ENCODE measurements around the gene TMEM108. TPM values are rescaled to one million over a fixed set of nuclear protein-coding genes. Genes with fewer than 3 reads are reported as not detected.

The TMEM108 gene
- total RNA-seq, 4 donors from 2014 or later, result 0.21 to 1.5 TPM; not detected in 2

GRCh38 chr3:133375403-133375745, 337.2 kb downstream of the TMEM108 start:
- H3K27me3 ChIP-seq, result no peaks in the 10 kb centered on the region
- H3K4me3 ChIP-seq, result no peak overlapping the region
- no peaks in the 10 kb centered on the region for H3K4me1 ChIP-seq
- no peaks in the 10 kb centered on the region for H3K9me3 ChIP-seq
- H3K36me3 ChIP-seq, result no peaks in the 10 kb centered on the region
- no peak for TF ChIP-seq EP300 (IDR thresholded peaks at IDR 0.05)
- no peak for DNase-seq (ENCODE audit: low spot score in 2 of 2)
- no peak overlapping the region for H3K27ac ChIP-seq

GRCh38 chr3:133376810-133377209, 338.6 kb downstream of the TMEM108 start:
- H3K4me1 ChIP-seq, result no peaks in the 10 kb centered on the region
- no peaks in the 10 kb centered on the region for H3K9me3 ChIP-seq
- no peak overlapping the region for H3K27ac ChIP-seq
- H3K36me3 ChIP-seq, result no peaks in the 10 kb centered on the region
- H3K27me3 ChIP-seq, result no peaks in the 10 kb centered on the region
- H3K4me3 ChIP-seq, result no peak overlapping the region
- TF ChIP-seq CTCF (IDR thresholded peaks at IDR 0.05) (no peak), EP300 (IDR thresholded peaks at IDR 0.05) (no peak), POLR2A (IDR thresholded peaks at IDR 0.05) (no peak)
- no peak for DNase-seq (ENCODE audit: low spot score in 2 of 2)
- WGBS, 2 donors, result 61 to 80% methylated on average over 6 of the region's 6 CpGs

- H3K4me3 ChIP-seq, result no peak overlapping the region
- 67 to 78% methylated on average over 3 of the region's 3 CpGs for WGBS, 2 donors
- no peaks in the 10 kb centered on the region for H3K27me3 ChIP-seq
- H3K4me1 ChIP-seq, result no peaks in the 10 kb centered on the region
- H3K36me3 ChIP-seq, result no peaks in the 10 kb centered on the region
- TF ChIP-seq CTCF (IDR thresholded peaks at IDR 0.05) (peak in 2 of 5 experiments; percentile 5 to 24), EP300 (IDR thresholded peaks at IDR 0.05) (no peak)
- no peak overlapping the region for H3K27ac ChIP-seq
- H3K9me3 ChIP-seq, result no peaks in the 10 kb centered on the region
- DNase-seq (ENCODE audit: low spot score in 2 of 2), result peak in 1 of 2 donors; percentile 17
Measured at GRCh38 chr3:133377396-133377795, 339.2 kb downstream of the TMEM108 start.

GRCh38 chr3:133379926-133380325, 341.7 kb downstream of the TMEM108 start:
- H3K36me3 ChIP-seq, result no peaks in the 10 kb centered on the region
- 85 to 95% methylated on average over 9 to 18 of the region's 19 CpGs for WGBS, 2 donors
- no peak for DNase-seq (ENCODE audit: low spot score in 2 of 2)
- H3K4me3 ChIP-seq, result no peak overlapping the region
- H3K9me3 ChIP-seq, result no peaks in the 10 kb centered on the region
- H3K27me3 ChIP-seq, result no peaks in the 10 kb centered on the region
- peaks cover 0 to 7% (median 0%) of the 10 kb centered on the region in 4 donors for H3K4me1 ChIP-seq
- no peak overlapping the region for H3K27ac ChIP-seq
- TF ChIP-seq POLR2A (IDR thresholded peaks at IDR 0.05) (no peak), CTCF (IDR thresholded peaks at IDR 0.05) (no peak)

- Histone ChIP-seq H3K9me3 (no peaks in the 10 kb centered on the region), H3K4me3 (no peak overlapping the region), H3K4me1 (peaks cover 0 to 7% (median 0%) of the 10 kb centered on the region in 4 donors), H3K36me3 (no peaks in the 10 kb centered on the region), H3K27me3 (no peaks in the 10 kb centered on the region), H3K27ac (no peak overlapping the region)
- TF ChIP-seq EP300 (IDR thresholded peaks at IDR 0.05), result no peak
- TF ChIP-seq POLR2A (IDR thresholded peaks at IDR 0.05), result no peak
- TF ChIP-seq CTCF (IDR thresholded peaks at IDR 0.05), result no peak
- WGBS, 2 donors, result 92 to 94% methylated on average over 15 to 16 of the region's 16 CpGs
- no peak for DNase-seq (ENCODE audit: low spot score in 2 of 2)
Measured at GRCh38 chr3:133380481-133381225, 342.5 kb downstream of the TMEM108 start.
